ENCODE measurements around the gene DSCAM.

The DSCAM gene

DNA sequence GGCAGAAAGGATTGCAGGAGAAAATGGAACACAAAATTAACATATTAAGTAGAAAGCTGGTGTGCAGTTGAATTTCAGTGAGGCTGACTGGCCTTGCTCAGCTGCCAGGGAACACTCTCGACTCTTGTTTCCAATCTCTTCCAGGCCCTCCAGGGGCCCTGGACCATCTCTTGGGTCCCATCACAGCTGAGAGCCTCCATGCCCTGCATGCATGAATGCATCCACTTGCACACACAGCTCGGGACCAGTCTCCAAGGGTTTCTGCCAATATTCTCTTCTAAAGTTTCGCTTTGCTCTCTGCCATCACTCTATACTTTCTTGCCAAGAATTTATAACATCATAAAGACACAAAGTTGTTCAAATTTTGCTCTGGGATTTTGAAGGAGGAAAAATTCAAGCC, 200.3 kb downstream of the DSCAM start:
- no peaks in the 10 kb centered on the region for H3K27me3 ChIP-seq (replicated peaks)
- in situ Hi-C loops (cut with HindIII; ENCODE audit: low pct_ligation_motif_present, low sequenced_read_pairs): no loop called here
- TF ChIP-seq, protein P1, sequence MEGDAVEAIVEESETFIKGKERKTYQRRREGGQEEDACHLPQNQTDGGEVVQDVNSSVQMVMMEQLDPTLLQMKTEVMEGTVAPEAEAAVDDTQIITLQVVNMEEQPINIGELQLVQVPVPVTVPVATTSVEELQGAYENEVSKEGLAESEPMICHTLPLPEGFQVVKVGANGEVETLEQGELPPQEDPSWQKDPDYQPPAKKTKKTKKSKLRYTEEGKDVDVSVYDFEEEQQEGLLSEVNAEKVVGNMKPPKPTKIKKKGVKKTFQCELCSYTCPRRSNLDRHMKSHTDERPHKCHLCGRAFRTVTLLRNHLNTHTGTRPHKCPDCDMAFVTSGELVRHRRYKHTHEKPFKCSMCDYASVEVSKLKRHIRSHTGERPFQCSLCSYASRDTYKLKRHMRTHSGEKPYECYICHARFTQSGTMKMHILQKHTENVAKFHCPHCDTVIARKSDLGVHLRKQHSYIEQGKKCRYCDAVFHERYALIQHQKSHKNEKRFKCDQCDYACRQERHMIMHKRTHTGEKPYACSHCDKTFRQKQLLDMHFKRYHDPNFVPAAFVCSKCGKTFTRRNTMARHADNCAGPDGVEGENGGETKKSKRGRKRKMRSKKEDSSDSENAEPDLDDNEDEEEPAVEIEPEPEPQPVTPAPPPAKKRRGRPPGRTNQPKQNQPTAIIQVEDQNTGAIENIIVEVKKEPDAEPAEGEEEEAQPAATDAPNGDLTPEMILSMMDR (IDR thresholded peaks at IDR 0.05; ENCODE audit: low read depth, low read length, missing control alignments): no peak

DNA sequence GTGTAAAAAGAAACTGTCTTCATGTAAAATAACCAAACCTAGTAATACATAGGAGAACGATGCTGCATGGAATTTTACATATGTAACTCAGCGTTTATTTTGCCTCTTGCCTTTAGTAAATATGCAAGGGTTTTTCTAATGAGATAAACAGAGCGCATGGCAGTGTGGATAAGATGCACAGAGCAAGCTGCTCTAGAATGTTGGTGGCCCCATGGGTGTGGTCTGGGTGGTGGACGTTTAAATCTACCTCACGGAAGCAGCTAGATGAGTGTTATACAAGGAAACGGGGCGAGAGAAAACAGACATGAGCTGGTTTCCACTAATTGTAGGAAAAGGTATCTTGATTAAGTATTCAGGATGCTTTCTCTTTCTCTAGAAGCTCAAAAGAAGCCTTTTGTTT, 205.9 kb downstream of the DSCAM start:
- Histone ChIP-seq H3K27me3 (replicated peaks) (no peaks in the 10 kb centered on the region), H3K27ac (no peak overlapping the region), H3K36me3 (replicated peaks) (no peaks in the 10 kb centered on the region), H3K4me3 (ENCODE audit: low read depth, low read length) (no peak overlapping the region)
- in situ Hi-C loops (cut with HindIII; ENCODE audit: low pct_ligation_motif_present, low sequenced_read_pairs): no loop called here
- no peak for DNase-seq
- TF ChIP-seq, protein P1 (IDR thresholded peaks at IDR 0.05; ENCODE audit: low read depth, low read length, missing control alignments): no peak

More for the DNA sequence above, 200.3 kb downstream of the DSCAM start:
- Histone ChIP-seq H3K4me3 (ENCODE audit: low read depth, low read length) (no peak overlapping the region), H3K27ac (no peak overlapping the region), H3K36me3 (replicated peaks) (no peaks in the 10 kb centered on the region)
- DNase-seq: no peak

DNA sequence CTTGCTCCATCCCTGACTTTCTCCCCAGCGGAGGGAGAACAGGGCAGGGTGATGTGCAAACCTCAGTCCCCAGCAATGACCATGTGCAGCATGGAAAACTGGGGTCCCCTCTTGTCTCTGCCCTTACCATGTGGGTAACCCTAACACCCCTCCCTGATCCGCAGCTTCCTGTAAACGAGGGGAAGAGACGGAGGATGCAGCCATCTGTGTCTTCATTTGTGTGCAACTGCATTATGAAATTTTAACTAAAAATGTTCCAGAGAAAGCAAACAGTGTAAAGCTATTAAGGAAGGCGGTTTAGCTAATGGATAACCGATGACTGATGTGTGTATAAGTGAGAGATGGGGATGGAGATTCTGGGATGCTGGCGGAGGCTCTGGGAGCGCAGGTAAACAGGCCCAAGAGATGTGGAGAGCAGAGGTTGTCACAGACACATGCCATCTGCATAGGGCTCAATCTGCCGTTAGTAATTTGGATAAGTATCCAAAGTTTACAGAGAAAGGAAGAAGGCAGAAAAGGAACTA, 206.6 kb downstream of the DSCAM start:
- in situ Hi-C loops (cut with HindIII; ENCODE audit: low pct_ligation_motif_present, low sequenced_read_pairs): no loop called here
- H3K27me3 ChIP-seq (replicated peaks): no peaks in the 10 kb centered on the region
- H3K4me3 ChIP-seq (ENCODE audit: low read depth, low read length): no peak overlapping the region
- TF ChIP-seq, protein P1 (IDR thresholded peaks at IDR 0.05; ENCODE audit: low read depth, low read length, missing control alignments): no peak
- H3K27ac ChIP-seq: no peak overlapping the region
- no peak for DNase-seq
- no peaks in the 10 kb centered on the region for H3K36me3 ChIP-seq (replicated peaks)

DNA sequence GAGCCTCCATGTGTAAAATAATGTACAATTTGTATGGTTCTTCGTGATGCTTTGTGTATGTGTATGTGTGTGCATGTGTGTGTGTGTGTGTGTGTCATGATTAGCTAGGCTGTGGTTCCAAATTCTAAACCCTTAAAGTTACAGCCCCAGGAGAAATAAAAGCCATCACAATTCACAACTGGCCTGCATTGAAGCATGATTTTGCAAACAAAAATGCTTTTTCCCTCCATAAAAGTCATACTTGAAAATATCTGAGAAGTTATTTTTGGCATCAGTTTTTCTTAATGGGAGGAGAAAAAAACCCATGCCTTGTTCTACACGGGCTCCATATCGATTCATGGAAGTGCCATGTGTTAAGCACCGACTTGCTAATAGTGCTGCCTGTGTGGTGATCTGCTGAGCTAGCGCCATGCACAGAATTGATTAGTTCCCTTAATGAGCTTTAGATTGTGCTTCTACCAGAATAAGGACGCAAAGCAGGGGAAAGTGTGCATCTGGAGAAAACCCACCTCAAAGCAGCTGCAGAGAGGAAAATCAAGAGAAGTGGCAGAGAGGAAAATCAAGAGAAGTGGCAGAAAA, 207.3 kb downstream of the DSCAM start:
- no peak for DNase-seq
- in situ Hi-C loops (cut with HindIII; ENCODE audit: low pct_ligation_motif_present, low sequenced_read_pairs): no loop called here
- TF ChIP-seq, protein P1 (IDR thresholded peaks at IDR 0.05; ENCODE audit: low read depth, low read length, missing control alignments): no peak
- no peaks in the 10 kb centered on the region for H3K36me3 ChIP-seq (replicated peaks)
- H3K27ac ChIP-seq: no peak overlapping the region
- no peaks in the 10 kb centered on the region for H3K27me3 ChIP-seq (replicated peaks)
- no peak overlapping the region for H3K4me3 ChIP-seq (ENCODE audit: low read depth, low read length)

DNA sequence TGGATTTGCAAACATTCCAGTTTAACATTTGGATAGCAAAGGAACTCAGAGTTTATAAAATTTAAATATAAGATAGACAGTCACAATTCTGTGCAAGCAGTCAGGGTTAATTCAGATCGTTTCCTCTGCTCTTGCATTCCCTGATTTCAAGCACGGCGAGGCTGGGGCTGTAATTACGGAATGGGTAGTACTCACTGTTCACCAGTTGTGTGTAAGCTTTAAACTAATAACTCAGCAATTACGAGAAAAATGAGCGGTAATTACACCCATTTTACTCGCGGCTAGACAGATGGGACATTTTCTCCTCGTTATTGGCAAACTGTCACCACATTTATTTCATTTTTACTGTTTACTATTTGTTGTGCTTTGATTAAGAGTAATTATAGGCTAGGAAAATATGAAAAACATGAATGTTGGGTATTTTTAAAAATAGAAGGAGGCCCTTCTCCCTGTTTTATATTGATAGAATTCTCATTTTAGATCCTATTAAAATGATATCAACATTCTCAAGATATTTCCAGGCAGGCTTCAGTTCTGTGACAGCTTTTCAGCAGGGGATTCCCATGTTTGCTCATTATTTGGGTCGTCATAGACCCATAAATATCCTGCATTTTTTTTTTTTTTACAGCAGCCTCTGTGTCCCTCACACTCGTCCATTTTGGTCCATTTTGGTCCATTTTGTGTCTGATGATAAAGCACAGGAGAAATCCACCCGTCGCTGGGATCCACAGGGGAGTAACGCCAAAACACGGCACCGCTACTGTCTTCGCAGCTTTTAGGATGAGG, 208.3 kb downstream of the DSCAM start:
- Histone ChIP-seq H3K36me3 (replicated peaks) (no peaks in the 10 kb centered on the region), H3K27ac (no peak overlapping the region), H3K4me3 (ENCODE audit: low read depth, low read length) (no peak overlapping the region), H3K27me3 (replicated peaks) (no peaks in the 10 kb centered on the region)
- in situ Hi-C loops (cut with HindIII; ENCODE audit: low pct_ligation_motif_present, low sequenced_read_pairs): no loop called here
- TF ChIP-seq, protein P1 (IDR thresholded peaks at IDR 0.05; ENCODE audit: low read depth, low read length, missing control alignments): no peak
- DNase-seq: no peak
